ENCODE data around the gene BBS1. TPM values are rescaled to one million over a fixed set of nuclear protein-coding genes. Genes with fewer than 3 reads are reported as not detected.

Gene BBS1
- total and polyA plus RNA-seq, 2 donors (not counting 3 experiments of a cell fraction or from before 2014, with no cell fraction given): 29.2 to 32.9 TPM

GRCh38 chr11:66473167-66473566, 37.3 kb upstream of the BBS1 start:
- no peaks in the 10 kb centered on the region for H3K9me1 ChIP-seq (replicated peaks; ENCODE audit: control insufficient read depth, extremely low read depth, insufficient read depth, low read length)
- BruUV-seq (replicated peaks): no TSS peak
- TF ChIP-seq MYC (IDR thresholded peaks at IDR 0.05; ENCODE audit: low read depth, low read length) (no peak), EZH2 (IDR thresholded peaks at IDR 0.05; ENCODE audit: borderline replicate concordance, low read depth, low read length, severe bottlenecking) (no peak), CTCF (IDR thresholded peaks at IDR 0.05; ENCODE audit: extremely low read depth in 1 of 2, insufficient read depth in 1 of 2, low read depth in 1 of 2, low read length in 2 of 2) (no peak), GATA2 (IDR thresholded peaks at IDR 0.05; ENCODE audit: insufficient read depth, insufficient read length, low read depth, low read length) (no peak), POLR2AphosphoS5 (IDR thresholded peaks at IDR 0.05; ENCODE audit: insufficient read depth, low read depth, low read length) (no peak), POLR2A (IDR thresholded peaks at IDR 0.05; ENCODE audit: low read depth, low read length) (no peak), FOS (IDR thresholded peaks at IDR 0.05; ENCODE audit: borderline replicate concordance, insufficient read depth, low read length) (no peak)
- H3K4me2 ChIP-seq (ENCODE audit: insufficient read depth, low read length): no peak overlapping the region
- no peaks in the 10 kb centered on the region for H3K27me3 ChIP-seq (ENCODE audit: control insufficient read depth in 2 of 2, insufficient read depth in 2 of 2, low read length in 2 of 2)
- intact Hi-C loops (cut with micrococcal nuclease): no loop called here
- ChIA-PET POLR2A (no interaction called here), CTCF (no interaction called here)
- dilution Hi-C loops (cut with MboI; ENCODE audit: extremely low pct_ligation_motif_present, low sequenced_read_pairs): no loop called here
- DNase-seq (ENCODE audit: low read depth, low spot score): no peak
- H4K20me1 ChIP-seq (replicated peaks; ENCODE audit: control insufficient read depth, extremely low read depth, insufficient read depth, low read length): no peaks in the 10 kb centered on the region
- H3K36me3 ChIP-seq (ENCODE audit: control insufficient read depth in 2 of 2, extremely low read depth in 1 of 2, insufficient read depth in 2 of 2, low read length in 2 of 2): no peaks in the 10 kb centered on the region
- H3K9me3 ChIP-seq (replicated peaks; ENCODE audit: control insufficient read depth, insufficient read depth, low read length): no peaks in the 10 kb centered on the region
- H3K9ac ChIP-seq (replicated peaks; ENCODE audit: extremely low read depth, insufficient read depth, low read length): no peak overlapping the region
- H3K4me3 ChIP-seq (replicated peaks in 1 of 3; ENCODE audit: insufficient read depth in 1 of 3, low read depth in 1 of 3, low read length in 3 of 3): no peak overlapping the region
- no peak for FAIRE-seq
- H3K79me2 ChIP-seq (ENCODE audit: control insufficient read depth, insufficient read depth, low read length): no peaks in the 10 kb centered on the region
- H3K4me1 ChIP-seq (ENCODE audit: control insufficient read depth, extremely low read depth, insufficient read depth, low read length): no peaks in the 10 kb centered on the region
- H3K27ac ChIP-seq (ENCODE audit: insufficient read depth, low read depth, low read length): no peak overlapping the region
- H2AFZ ChIP-seq (ENCODE audit: low read depth, low read length): no peak overlapping the region

All from endothelial cell of umbilical vein (primary cell).